Measurements from ENCODE around the gene TCF7L1.
A peak's percentile ranks its signal among the peaks of the same experiment; 100 is the strongest.
"Not testable (repeated sequence)": the region's sequence is repeated elsewhere in the genome, so short reads cannot be mapped to it uniquely, and the experiment has no call there.

Gene TCF7L1

DNA sequence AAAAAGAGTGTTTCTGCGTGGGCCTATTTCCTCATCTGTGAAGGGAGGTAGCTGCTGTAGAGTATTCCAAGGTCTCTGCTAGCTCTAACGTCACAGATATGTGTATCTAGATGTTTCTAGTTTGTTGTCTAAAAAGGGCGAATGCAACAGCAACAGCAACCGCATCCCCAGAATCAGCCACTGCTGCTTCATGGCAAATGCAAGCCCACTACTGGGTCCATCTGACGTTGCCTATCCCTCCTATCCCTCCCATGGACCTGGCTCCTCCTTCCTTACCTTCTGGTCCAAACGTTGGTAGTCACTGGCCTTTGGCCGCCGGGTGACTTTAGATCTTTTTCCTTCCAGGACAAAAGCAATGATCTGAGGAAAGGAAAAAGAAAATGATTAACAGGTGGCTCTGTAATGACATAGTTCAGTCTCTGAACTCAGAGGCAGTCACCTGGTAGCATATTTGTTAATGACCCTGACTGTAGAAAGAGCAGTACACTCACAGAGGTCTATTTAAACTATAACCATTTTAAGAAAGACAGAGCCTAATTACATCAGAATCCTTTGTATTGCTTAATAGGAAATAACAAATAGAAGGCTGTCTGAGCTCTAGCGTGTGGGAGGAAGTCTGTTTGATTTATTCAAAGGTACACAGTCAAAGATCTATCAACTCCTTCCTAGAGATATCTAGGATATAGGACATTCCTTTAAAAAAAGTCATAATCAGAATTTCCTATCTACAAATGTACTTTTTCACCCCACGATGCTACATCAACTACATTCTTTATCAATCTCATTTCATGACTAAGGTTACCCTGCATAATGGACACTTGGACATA is 191.7 kb downstream of the TCF7L1 start:
- peak in 1 of 42 donors; percentile 13 for DNase-seq
- intact Hi-C loops (cut with DNase I) = loop anchor here (10.0 kb wide), 1 partner anchor 230 kb away; no protein-coding TSS in a partner anchor

DNA sequence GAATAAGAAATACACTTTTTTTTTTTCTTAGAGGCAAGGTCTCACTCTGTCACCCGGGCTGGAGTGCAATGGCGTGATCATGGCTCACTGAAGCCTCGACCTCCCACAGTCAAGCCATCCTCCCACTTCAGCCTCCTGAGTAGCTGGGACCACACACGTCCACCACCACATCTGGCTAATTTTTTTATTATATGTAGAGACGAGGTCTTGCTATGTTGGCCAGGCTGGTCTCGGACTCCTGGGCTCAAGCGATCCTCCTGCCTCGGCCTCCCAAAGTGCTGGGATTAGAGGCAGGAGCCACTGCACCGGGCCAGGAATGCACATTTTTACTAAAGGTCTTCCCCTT is 192.2 kb downstream of the TCF7L1 start:
- no peak for DNase-seq
- intact Hi-C loops (cut with DNase I) = loop anchor here (10.0 kb wide), 1 partner anchor 229 kb away; no protein-coding TSS in a partner anchor

DNA sequence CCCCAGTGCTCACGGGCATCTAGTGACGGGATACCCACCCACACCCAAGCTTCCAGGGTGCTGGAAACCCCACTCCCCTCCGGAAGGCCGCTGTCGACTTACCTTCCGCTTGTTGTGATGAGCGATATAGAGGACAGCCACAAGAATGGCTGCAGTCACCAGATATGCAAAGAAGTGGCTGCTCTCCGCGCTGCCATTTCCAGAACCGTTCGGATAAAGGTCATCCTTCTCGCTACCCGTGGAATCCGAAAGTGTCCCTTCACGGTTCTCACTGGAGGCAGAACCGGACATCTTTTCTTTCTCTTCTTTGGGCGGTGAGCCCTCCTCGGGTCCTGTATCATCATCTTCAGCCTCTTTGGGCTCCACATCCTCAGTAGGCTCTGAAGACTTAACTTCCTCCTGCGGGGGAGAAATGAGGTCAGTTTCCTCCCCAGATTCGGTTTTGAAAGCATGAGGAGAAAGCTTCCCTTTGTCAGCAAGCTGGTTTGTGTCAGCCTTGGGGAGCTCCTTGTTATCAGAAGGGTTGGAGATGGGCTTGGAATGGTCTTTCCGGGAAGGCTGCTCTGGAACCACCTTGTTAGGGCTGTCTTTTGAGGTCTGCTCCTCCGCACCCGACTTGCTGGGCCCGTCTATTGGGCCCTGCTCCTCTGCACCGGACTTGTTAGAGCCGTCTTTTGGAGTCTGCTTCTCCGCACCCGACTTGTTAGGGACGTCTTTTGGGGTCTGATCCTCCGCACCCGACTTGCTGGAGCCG is 193.4 kb downstream of the TCF7L1 start:
- peak in 2 of 42 donors; percentile 17 to 38 for DNase-seq
- intact Hi-C loops (cut with DNase I) = loop anchor here (10.0 kb wide), 1 partner anchor 228 kb away; no protein-coding TSS in a partner anchor

DNA sequence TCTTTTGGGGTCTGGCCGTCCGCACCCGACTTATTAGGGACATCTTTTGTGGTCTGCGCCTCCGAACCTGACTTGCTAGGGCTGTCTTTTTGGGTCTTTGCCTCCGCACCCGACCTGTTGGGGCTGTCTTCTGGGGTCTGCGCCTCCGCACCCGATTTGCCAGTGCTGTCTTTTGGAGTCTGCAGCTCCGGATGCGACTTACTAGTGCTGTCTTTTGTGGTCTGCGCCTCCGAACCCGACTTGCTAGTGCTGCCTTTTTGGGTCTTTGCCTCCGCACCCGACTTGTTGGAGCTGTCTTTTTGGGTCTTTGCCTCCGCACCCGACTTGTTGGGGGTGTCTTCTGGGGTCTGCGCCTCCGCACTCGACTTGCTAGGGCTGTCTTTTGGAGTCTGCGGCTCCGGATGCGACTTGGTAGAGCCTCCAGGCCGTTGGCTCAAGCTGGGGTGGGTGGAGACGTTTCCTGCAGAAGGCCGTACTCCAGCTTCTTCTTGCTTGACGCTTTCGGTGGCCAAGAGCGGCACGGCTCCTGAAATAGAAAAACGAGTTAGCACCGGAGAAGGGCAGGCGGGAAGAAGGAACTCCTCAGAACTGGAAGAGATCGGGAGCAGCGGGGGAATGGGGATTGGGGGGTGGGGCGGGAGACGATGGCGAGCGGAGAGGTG is 194.1 kb downstream of the TCF7L1 start:
- DNase-seq = peak in 36 of 42 donors; percentile 6 to 65 (median 39)
- intact Hi-C loops (cut with DNase I) = loop anchor here (10.0 kb wide), 1 partner anchor 228 kb away; no protein-coding TSS in a partner anchor

DNA sequence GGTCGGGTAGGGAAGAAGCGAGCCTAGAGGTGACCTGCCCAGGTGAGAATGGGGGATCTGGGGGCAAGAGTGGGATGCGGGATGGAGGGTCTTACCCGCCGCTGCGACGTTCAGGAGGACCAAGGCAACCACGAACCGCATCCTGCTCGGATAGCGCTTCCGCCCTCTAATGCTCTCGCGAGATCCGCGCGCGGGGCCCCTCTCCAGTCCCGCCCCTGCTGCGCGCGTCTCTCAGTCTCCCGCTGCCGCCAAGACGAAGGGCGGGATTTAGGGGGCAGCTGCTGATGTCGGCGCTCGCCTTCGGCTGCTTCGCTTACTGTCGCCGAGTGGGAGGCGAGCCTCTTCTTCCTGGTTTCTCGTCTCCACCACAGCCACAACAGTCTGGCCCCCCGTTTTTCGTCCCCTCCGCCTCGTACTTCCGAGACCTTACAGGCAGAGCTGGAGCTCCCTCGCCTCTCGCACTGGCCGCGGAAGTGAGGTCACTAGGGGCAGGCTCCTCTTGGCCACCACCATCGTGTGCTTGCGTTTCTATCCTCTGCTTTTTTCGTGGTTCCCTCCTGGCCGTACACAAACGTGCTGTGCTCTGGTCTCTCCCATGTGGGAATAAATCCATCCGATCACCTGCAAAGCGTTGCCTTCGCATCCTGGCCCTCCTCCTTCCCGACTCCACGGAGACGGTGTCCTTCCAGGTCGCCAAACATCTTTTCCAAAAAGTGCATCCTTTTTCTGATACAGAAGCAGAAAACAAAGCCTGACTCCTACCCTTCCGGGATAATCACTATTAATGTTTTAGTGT is 194.8 kb downstream of the TCF7L1 start, which contains the start of gene TGOLN2:
TGOLN2 (minus strand) TSS at position 168 of the 796 bp plus-strand sequence; CDS start at position 141, 27 bp downstream.
- DNase-seq = peak; percentile 75 to 97 (median 92)
- intact Hi-C loops (cut with DNase I) = loop anchor here (1.0 to 10.0 kb wide), 2 partner anchors 26 to 227 kb away; partner anchors contain the start of genes ELMOD3 and RETSAT

DNA sequence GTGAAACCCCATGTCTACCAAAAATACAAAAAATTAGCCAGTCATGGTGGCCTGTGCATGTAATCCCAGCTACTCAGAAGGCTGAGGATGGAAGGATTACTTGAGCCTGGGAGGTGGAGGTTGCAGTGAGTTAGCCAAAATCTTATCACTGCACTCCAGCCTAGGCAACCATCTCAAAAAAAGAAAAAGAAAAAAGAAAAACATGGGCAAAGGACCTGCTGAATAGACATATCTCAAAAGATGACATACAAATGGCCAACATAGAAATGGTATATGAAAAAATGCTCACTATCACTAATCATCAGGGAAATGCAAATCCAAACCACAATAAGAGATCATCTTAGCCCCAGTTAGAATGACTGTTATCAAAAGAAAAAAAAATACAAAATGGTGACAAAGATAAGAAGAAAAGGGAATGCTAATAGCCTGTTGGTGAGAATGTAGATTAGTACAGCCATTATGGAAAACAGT is 196.0 kb downstream of the TCF7L1 start:
- intact Hi-C loops (cut with DNase I) = loop anchor here (10.0 kb wide), 1 partner anchor 226 kb away; no protein-coding TSS in a partner anchor

DNA sequence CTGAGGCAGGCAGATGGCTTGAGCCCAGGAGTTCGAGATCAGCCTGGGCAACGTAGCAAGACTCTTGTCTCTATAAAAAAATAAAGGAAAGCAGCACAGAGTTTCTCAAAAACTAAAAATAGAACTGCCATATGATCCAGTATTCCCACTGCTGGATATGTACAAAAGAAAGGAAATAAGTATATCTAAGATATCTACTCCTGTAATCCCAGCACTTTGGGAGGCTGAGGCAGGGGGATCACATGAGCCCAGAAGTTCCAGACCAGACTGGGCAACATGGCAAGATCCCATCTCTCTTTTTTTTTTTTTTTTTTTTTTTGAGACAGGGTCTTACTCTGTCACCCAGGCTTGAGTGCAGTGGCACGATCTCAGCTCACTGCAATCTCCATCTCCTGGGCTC is 196.5 kb downstream of the TCF7L1 start:
- DNase-seq = not testable (repeated sequence)
- intact Hi-C loops (cut with DNase I) = loop anchor here (10.0 kb wide), 1 partner anchor 225 kb away; no protein-coding TSS in a partner anchor

More for the DNA sequence above, 196.0 kb downstream of the TCF7L1 start:
- no peak for DNase-seq

DNA sequence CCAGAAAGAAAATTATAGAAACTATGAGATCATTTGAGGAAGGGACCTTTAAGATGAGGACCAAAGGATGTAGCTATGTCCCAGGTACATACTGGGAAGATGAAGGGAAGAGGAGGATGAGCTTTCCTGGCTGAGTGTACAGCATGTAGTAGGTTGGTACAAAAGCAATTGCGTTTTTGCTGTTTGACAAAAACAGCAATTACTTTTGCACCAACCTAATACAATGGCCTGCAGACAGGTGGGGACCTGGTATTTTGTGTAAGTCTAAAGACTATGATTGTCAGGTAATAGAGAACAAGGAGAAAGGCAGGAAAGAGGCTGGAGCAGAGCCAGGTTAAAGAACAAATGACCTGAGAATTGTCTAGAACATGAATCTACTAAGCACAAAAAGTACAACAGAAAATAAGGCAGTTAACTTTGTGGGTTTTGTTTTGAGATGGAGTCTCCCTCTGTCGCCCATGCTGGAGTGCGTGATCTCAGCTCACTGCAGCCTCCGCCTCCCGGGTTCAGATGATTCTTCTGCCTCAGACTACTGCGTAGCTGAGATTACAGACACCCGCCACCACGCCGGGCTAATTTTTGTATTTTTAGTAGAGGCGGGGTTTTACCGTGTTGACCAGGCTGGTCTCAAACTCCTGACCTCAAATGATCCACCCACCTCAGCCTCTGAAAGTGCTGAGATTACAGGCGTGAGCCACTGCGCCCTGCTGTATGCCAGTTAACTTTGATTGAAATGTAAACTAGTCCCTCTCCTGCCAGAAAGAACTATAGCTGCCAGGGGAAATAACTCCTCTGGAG is 197.8 kb downstream of the TCF7L1 start:
- intact Hi-C loops (cut with DNase I) = no loop called here

DNA sequence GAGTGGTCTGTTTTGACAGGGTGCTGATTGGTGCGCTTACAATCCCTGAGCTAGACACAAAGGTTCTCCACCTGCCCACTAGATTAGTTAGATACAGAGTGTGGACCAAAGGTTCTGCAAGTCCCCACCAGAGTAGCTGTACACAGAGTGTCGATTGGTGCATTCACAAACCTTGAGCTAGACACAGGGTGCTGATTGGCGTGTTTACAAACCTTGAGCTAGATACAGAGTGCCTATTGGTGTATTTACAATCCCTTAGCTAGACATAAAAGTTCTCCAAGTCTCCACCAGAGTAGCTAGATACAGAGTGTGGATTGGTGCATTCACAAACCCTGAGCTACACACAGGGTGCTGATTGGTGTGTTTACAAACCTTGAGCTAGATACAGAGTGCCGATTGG is 200.7 kb downstream of the TCF7L1 start:
- intact Hi-C loops (cut with DNase I); DNase-seq: not testable (repeated sequence)

More for the DNA sequence above, 197.8 kb downstream of the TCF7L1 start:
- DNase-seq = no peak

DNA sequence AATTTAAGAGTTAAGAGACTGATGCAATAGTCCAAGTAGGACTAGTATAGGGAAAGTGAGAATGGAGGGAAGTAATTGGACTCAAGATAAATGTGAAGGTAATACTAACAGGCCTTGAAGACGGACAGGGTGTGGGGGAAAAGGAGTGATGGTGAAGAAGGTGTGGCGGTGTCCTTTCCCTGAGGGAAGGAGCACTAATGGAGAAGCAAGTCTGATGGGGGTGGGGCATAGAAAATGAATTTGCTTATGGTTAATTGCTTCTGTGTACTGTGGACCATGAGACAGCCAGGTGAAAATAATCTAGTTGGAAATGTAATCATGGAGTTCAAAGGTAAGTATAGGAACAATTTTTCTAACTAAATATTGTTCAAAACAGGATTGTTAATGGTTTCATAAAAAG is 201.7 kb downstream of the TCF7L1 start:
- no peak for DNase-seq
- intact Hi-C loops (cut with DNase I) = no loop called here

DNA sequence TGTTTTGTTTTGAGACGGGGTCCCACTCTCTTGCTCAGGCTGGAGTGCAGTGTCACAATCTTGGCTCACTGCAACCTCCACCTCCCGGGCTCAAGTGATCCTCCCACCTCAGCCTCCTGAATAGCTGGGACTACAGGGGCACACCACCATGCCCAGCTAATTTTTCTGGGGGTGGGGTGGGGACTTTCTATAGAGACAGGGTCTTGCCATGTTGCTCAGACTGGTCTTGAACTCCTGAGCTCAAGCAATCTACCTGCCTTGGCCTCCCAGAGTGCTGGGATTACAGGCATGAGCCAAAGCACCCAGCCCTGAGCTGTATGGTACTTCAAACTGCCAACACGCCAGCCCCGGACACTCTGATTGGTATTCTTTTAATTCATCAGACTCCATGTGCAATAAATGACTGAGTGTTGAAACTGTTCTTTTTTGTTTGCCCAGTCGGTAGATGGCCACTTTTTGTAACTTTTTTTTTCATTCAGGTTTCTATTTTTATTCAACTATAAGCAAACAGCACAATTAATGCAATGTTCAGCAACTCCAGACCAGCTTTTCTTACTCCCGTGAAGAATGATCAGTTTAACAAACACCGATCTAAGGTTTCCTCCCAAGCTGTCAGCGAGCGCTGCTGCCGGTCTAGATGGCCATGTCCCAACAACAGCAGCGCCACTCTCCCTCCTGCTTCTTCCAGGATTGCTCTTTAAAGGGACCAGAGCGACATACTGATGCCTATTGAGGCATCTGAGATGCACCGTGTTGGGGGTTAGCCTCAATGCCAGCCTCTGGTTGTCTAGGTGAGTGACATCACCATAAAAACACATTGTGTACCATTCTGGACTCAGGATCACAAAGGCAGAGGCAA is 207.1 kb downstream of the TCF7L1 start:
- no peak for DNase-seq
- intact Hi-C loops (cut with DNase I) = no loop called here

DNA sequence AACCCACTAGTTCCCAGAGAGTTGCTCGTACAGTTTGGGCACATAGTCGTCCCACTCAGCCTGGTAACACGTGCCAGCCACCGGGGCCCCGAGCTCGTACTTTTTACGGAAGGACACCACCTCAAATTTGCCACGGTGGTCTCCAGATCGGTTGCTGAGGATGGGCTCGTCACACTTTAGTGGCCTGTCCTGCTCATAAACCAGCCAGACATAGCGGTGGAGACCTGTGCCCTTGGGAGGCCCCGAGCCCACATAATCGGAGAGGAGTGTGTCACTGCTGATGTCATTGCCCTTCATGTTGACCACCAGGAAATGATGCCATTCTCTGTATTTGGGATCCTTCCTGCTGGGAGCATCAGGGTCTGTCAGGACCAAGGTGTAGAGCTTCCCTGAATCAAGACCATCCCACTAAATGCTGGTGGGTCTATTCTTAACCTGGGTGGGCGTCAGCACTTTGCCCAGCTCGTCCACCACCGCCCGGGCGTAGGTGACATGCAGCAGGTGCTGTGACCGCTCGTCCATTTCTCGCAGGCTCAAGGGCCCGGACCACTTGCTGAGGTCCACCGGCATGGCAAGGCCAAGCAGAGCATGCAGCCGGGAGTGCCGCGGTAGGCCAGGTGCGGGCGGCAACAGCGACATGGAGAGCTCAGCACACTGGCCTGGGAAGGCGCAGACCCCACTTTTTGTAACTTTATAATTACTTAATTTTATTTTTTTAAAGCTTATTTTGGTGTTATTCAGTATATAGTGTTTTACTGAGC is 208.3 kb downstream of the TCF7L1 start:
- DNase-seq = no peak
- intact Hi-C loops (cut with DNase I) = no loop called here

DNA sequence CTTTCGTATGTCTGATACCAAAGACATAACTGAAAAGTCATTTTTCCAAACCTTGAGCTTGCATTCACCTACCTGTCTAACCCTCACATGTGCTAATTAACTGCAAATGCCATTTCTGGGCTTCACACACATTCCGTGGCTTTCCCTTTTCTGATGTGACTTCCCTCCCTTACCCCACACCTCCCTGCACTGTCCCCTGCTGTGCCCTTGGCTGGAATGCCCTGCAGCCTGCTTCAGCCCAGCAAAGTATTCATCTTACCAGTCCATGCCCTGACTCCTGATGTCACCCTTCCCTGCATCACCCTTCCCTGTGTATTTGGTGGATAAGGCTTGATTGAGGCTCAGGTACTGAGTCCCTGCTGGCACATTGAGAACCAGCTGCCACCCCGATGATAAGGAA is 209.0 kb downstream of the TCF7L1 start:
- no peak for DNase-seq
- intact Hi-C loops (cut with DNase I) = no loop called here

DNA sequence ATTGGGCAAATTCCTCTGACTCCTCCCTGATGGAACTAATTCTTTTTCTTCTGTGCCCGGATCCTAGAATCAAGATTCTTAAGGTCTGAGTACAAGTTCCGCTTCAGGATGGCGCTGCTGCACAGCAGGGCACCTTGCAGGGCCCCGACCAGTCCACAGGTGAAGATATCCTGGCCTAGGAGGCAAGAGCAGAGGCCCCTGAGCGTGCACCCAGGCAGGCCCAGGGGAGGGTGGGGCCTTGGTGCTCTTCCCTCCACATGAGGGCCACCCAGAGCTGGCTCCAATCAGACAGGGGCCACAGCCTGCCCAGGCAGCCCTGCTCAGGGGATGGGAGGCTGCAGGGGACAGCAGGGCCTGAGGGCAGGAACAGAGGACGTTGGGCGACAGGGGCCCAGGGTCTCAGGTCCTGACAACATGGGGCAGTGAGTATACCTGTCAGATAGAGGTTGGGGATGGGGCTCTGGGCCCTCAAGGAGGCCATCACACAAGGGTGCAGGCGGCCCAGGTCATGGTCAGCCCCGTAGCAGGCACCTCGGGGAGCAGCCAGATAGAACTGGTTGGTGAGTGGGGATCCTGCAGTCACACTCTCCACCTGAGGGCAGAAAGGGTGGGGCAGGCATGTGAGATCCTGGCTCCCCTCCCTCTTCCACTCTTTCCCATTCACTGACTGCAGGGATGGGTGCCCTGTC is 210.2 kb downstream of the TCF7L1 start:
- intact Hi-C loops (cut with DNase I); DNase-seq: not testable (repeated sequence)

DNA sequence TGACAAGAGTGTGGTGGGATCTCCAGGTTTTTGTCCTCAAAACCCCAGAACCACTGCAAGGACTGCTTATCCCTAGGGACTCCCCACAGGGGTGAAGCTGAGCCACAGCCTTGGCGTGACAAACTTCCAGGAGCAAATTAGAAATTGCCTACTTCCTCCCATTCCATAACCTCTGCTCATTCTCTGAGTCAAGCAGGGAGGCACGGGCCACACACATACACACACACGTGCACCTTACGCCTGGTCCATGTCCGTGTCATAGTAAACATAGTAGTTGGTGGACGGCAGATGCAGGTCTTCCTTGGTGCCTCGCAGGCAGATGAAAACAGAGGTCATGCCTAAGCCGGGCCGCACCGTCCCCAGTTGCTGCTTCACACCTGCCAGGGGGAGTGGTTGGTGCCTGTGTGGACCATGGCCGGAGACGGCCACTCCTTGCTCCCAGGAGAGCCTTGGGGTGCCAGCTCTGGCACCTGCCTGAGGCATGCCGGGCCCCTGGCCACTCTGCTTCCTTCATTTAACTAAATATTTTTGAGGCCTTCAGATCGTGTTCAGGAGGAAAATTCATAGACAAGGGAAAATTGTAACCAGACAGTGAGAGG is 211.3 kb downstream of the TCF7L1 start:
- intact Hi-C loops (cut with DNase I) = no loop called here
- no peak for DNase-seq
